Karpas-422 (cell line): Measurements from ENCODE around the gene ATN1. TPM values are rescaled to one million over a fixed set of nuclear protein-coding genes. Genes with fewer than 3 reads are reported as not detected.

Source experiments
- DNase-seq: peaks from one replicate; pipeline ENCODE4 v3.0.0-alpha.2; 2015
- H2AFZ ChIP-seq: fragments of 200-600 bp; sonication (generic); 2 replicates; pipeline ENCODE4 v1.6.1; 2014; ENCODE audit warnings: antibody characterized with exemption, low read length, mixed read lengths
- H3K27ac ChIP-seq: fragments of 200-600 bp; sonication (generic); 2 replicates; pipeline ENCODE4 v1.5.1; 2014; ENCODE audit warnings: mild to moderate bottlenecking, low read length, moderate library complexity
- H3K27me3 ChIP-seq: fragments of 200-600 bp; sonication (generic); 2 replicates; pipeline ENCODE4 v1.6.1; 2014; ENCODE audit warnings: low read length, mixed read lengths
- H3K36me3 ChIP-seq: fragments of 200-600 bp; sonication (generic); 2 replicates; pipeline ENCODE4 v1.6.1; 2014; ENCODE audit warnings: low read length, mixed read lengths; ENCODE audit not compliant: insufficient read depth
- H3K4me1 ChIP-seq: fragments of 200-600 bp; sonication (generic); 2 replicates; pipeline ENCODE4 v1.6.1; 2014; ENCODE audit warnings: mild to moderate bottlenecking, low read length, mixed read lengths
- H3K4me2 ChIP-seq: fragments of 200-600 bp; sonication (generic); 2 replicates; pipeline ENCODE4 v1.6.1; 2014; ENCODE audit warnings: low read length, low read depth, mild to moderate bottlenecking; ENCODE audit not compliant: poor library complexity, severe bottlenecking
- H3K4me3 ChIP-seq: fragments of 200-600 bp; sonication (generic); 2 replicates; pipeline ENCODE4 v1.5.1; 2014; ENCODE audit warnings: mild to moderate bottlenecking, antibody characterized with exemption, low read length, mixed read lengths
- H3K79me2 ChIP-seq: fragments of 200-600 bp; sonication (generic); 2 replicates; pipeline ENCODE4 v1.6.1; 2014; ENCODE audit warnings: mild to moderate bottlenecking, low read length, mixed read lengths
- H3K9ac ChIP-seq: fragments of 200-600 bp; sonication (generic); 2 replicates; pipeline ENCODE4 v1.6.0; 2014; ENCODE audit warnings: low read length
- H3K9me2 ChIP-seq: fragments of 200-600 bp; sonication (generic), shearing (Covaris generic); replicated peaks from 2 replicates; pipeline ENCODE4 v1.6.0; 2014; ENCODE audit warnings: mild to moderate bottlenecking, low read length, moderate library complexity; ENCODE audit not compliant: insufficient read depth
- H3K9me3 ChIP-seq: fragments of 300-700, 200-600 bp; sonication (generic); 2 replicates; pipeline ENCODE4 v1.6.1; 2014; ENCODE audit warnings: low read length, mixed read lengths
- H4K20me1 ChIP-seq: fragments of 200-600 bp; sonication (generic); 2 replicates; pipeline ENCODE4 v1.6.1; 2014; ENCODE audit warnings: mild to moderate bottlenecking, antibody characterized with exemption, low read length, low read depth; ENCODE audit not compliant: insufficient read depth
- small RNA-seq: library from RNA; depleted of rRNA; stranded (forward); fragments of <200 nt; gene quantifications from one replicate; pipeline ENCODE3, GENCODE V24; 2014
- total RNA-seq: library from RNA; depleted of rRNA; stranded (reverse); fragments of >200 nt; shearing (Covaris generic); gene quantifications from 2 replicates; pipeline ENCODE4 v1.2.3, GENCODE V29; 2014; ENCODE audit warnings: low replicate concordance; rRNA removed

Gene ATN1
- total RNA-seq, 1 experiment from 2014 or later = 8.8 TPM

GRCh38 chr12:6980075-6980474 lies 52.3 kb downstream of the ATN1 start:
- H3K9ac ChIP-seq = no peak overlapping the region
- H3K4me2 ChIP-seq = no peak overlapping the region
- no peak for DNase-seq
- H3K36me3 ChIP-seq = peaks cover 57% of the 10 kb centered on the region
- 0 out of 2 replicates have a peak, but pooled peaks cover 4% of the 10 kb centered on the region for H4K20me1 ChIP-seq
- no peaks in the 10 kb centered on the region for H3K27me3 ChIP-seq
- H2AFZ ChIP-seq = no peak overlapping the region
- H3K79me2 ChIP-seq = 0 out of 2 replicates have a peak, but pooled peaks cover 6% of the 10 kb centered on the region
- H3K27ac ChIP-seq = no peak overlapping the region
- peaks cover 6% of the 10 kb centered on the region for H3K4me1 ChIP-seq
- H3K9me3 ChIP-seq = no peaks in the 10 kb centered on the region
- H3K9me2 ChIP-seq = no peaks in the 10 kb centered on the region
- H3K4me3 ChIP-seq = no peak overlapping the region

GRCh38 chr12:6980740-6981139 lies 53.0 kb downstream of the ATN1 start:
- DNase-seq = no peak
- no peaks in the 10 kb centered on the region for H3K9me2 ChIP-seq
- peaks cover 51% of the 10 kb centered on the region for H3K36me3 ChIP-seq
- 0 out of 2 replicates have a peak, but pooled peaks cover 6% of the 10 kb centered on the region for H3K79me2 ChIP-seq
- no peak overlapping the region for H3K27ac ChIP-seq
- H3K4me1 ChIP-seq = no peaks in the 10 kb centered on the region; the same call in 1 of the 2 replicates
- H3K4me2 ChIP-seq = no peak overlapping the region
- 0 out of 2 replicates have a peak, but pooled peaks cover 4% of the 10 kb centered on the region for H4K20me1 ChIP-seq
- no peaks in the 10 kb centered on the region for H3K27me3 ChIP-seq
- H2AFZ ChIP-seq = no peak overlapping the region
- no peak overlapping the region for H3K4me3 ChIP-seq
- H3K9me3 ChIP-seq = no peaks in the 10 kb centered on the region
- H3K9ac ChIP-seq = no peak overlapping the region

GRCh38 chr12:6981152-6982052 lies 53.6 kb downstream of the ATN1 start:
- Histone ChIP-seq H3K4me3 (no peak overlapping the region), H3K9me3 (no peaks in the 10 kb centered on the region), H3K9ac (no peak overlapping the region), H3K79me2 (0 out of 2 replicates have a peak, but pooled peaks cover 6% of the 10 kb centered on the region), H3K9me2 (no peaks in the 10 kb centered on the region), H3K27me3 (no peaks in the 10 kb centered on the region), H2AFZ (no peak overlapping the region), H4K20me1 (0 out of 2 replicates have a peak, but pooled peaks cover 4% of the 10 kb centered on the region), H3K4me2 (no peak overlapping the region), H3K4me1 (no peaks in the 10 kb centered on the region), H3K27ac (no peak overlapping the region), H3K36me3 (peaks cover 49% of the 10 kb centered on the region)
- no peak for DNase-seq

GRCh38 chr12:6982532-6982931 lies 54.8 kb downstream of the ATN1 start:
- Histone ChIP-seq H3K36me3 (peaks cover 40% of the 10 kb centered on the region), H2AFZ (no peak overlapping the region), H3K4me2 (no peak overlapping the region)

GRCh38 chr12:6987956-6988553 lies 60.3 kb downstream of the ATN1 start:
- no peaks in the 10 kb centered on the region for H3K9me3 ChIP-seq
- H3K4me2 ChIP-seq = no peak overlapping the region
- no peak overlapping the region for H3K27ac ChIP-seq
- no peaks in the 10 kb centered on the region for H3K27me3 ChIP-seq
- H3K4me3 ChIP-seq = no peak overlapping the region
- no peaks in the 10 kb centered on the region for H3K9me2 ChIP-seq
- no peak overlapping the region for H2AFZ ChIP-seq
- no peak overlapping the region for H3K9ac ChIP-seq
- peaks cover 20% of the 10 kb centered on the region; the same call in 1 of the 2 replicates for H3K79me2 ChIP-seq
- no peaks in the 10 kb centered on the region for H3K4me1 ChIP-seq
- H4K20me1 ChIP-seq = no peaks in the 10 kb centered on the region
- H3K36me3 ChIP-seq = peaks cover 15% of the 10 kb centered on the region
- no peak for DNase-seq

More at GRCh38 chr12:6982532-6982931, 54.8 kb downstream of the ATN1 start:
- no peak overlapping the region for H3K27ac ChIP-seq
- no peaks in the 10 kb centered on the region for H3K9me3 ChIP-seq
- no peaks in the 10 kb centered on the region for H4K20me1 ChIP-seq
- no peak overlapping the region for H3K9ac ChIP-seq
- H3K27me3 ChIP-seq = no peaks in the 10 kb centered on the region
- H3K4me3 ChIP-seq = no peak overlapping the region
- no peaks in the 10 kb centered on the region for H3K9me2 ChIP-seq
- H3K4me1 ChIP-seq = no peaks in the 10 kb centered on the region
- H3K79me2 ChIP-seq = 0 out of 2 replicates have a peak, but pooled peaks cover 6% of the 10 kb centered on the region
- DNase-seq = no peak

Small RNA genes within 50 kb of the gene (small RNA-seq; reads per million reads assigned to genes)
- gene MIR141 (29.9 reads per million, percentile 98 among the genes with 10 or more reads in this experiment), gene MIR200C (1.1 reads per million, percentile 33 among the genes with 10 or more reads in this experiment), gene RNU7-1 (not detected), gene SCARNA12 (13.1 reads per million, percentile 94 among the genes with 10 or more reads in this experiment)

Other genes with a start within 250 kb of the ATN1 start
- gene ZNF384, start 238.6 kb upstream of the ATN1 start, total RNA-seq = 35.5 and 39.2 TPM in 2 replicates
- not detected in 2 replicates for gene PIANP, start 227.1 kb upstream of the ATN1 start, total RNA-seq
- gene COPS7A, start 203.9 kb upstream of the ATN1 start, total RNA-seq = 39.2 and 42.9 TPM in 2 replicates
- 183 and 263 TPM in 2 replicates for gene MLF2, start 174.8 kb upstream of the ATN1 start, total RNA-seq
- 5.0 and 7.3 TPM in 2 replicates for gene PTMS, start 161.6 kb upstream of the ATN1 start, total RNA-seq
- 0.22 and 0.32 TPM in 2 replicates for gene LAG3, start 155.4 kb upstream of the ATN1 start, total RNA-seq
- gene CD4, start 138.4 kb upstream of the ATN1 start, total RNA-seq = not detected in 2 replicates
- gene GPR162, start 106.1 kb upstream of the ATN1 start, total RNA-seq = not detected in 2 replicates
- 3.1 and 8.3 TPM in 2 replicates for gene P3H3, start 99.6 kb upstream of the ATN1 start, total RNA-seq
- 14.9 and 27.0 TPM in 2 replicates for gene GNB3, start 87.0 kb upstream of the ATN1 start, total RNA-seq
- 47.6 and 70.0 TPM in 2 replicates for gene CDCA3, start 76.7 kb upstream of the ATN1 start, total RNA-seq
- gene USP5, start 75.8 kb upstream of the ATN1 start, total RNA-seq = 36.9 and 66.6 TPM in 2 replicates
- 1,584 and 1,673 TPM in 2 replicates for gene TPI1, start 60.4 kb upstream of the ATN1 start, total RNA-seq
- 5.9 and 7.4 TPM in 2 replicates for gene SPSB2, start 54.7 kb upstream of the ATN1 start, total RNA-seq
- gene LRRC23, start 23.1 kb upstream of the ATN1 start, total RNA-seq = 8.7 and 9.7 TPM in 2 replicates
- 40.3 and 43.1 TPM in 2 replicates for gene ENO2, start 13.4 kb upstream of the ATN1 start, total RNA-seq
- not detected in 2 replicates for gene RNU7-1, start 15.9 kb downstream of the ATN1 start, total RNA-seq
- gene C12orf57, start 16.1 kb downstream of the ATN1 start, total RNA-seq = 264 and 402 TPM in 2 replicates
- gene PTPN6, start 23.4 kb downstream of the ATN1 start, total RNA-seq = 411 and 673 TPM in 2 replicates
- gene PHB2, start 42.7 kb downstream of the ATN1 start, total RNA-seq = 353 and 644 TPM in 2 replicates
- gene EMG1, start 43.0 kb downstream of the ATN1 start, total RNA-seq = 56.6 and 71.1 TPM in 2 replicates
- 21.6 and 42.7 TPM in 2 replicates for gene LPCAT3, start 90.5 kb downstream of the ATN1 start, total RNA-seq
- gene C1S, start 132.8 kb downstream of the ATN1 start, total RNA-seq = 4.7 TPM in 1 of 2 replicates, not detected in the other
- gene C1R, start 164.5 kb downstream of the ATN1 start, total RNA-seq = 1.5 and 2.8 TPM in 2 replicates
- 47.7 and 81.5 TPM in 2 replicates for gene C1RL, start 181.3 kb downstream of the ATN1 start, total RNA-seq
- not detected in 2 replicates for gene RBP5, start 200.9 kb downstream of the ATN1 start, total RNA-seq
- 30.0 and 40.3 TPM in 2 replicates for gene CLSTN3, start 202.4 kb downstream of the ATN1 start, total RNA-seq